HCT116 (cell line): ENCODE results near the gene CDH23. TPM values are rescaled to one million over a fixed set of nuclear protein-coding genes. Genes with fewer than 3 reads are reported as not detected.

Experiments used
- ATAC-seq: fragments of 200-7000 bp; cut with Tn5 transposase; 2 replicates; pipeline ENCODE4 v1.9.1; 2020; ENCODE audit warnings: mild to moderate bottlenecking, moderate library complexity
- BruUV-seq: library from RNA; stranded (reverse); fragments of 400-500 nt; replicated peaks from 2 replicates; lab custom pipeline; 2021; lab: Mats Ljungman, UMichigan
- CTCF ChIA-PET: fragments of 300-600 bp; sonication (Branson Sonifier 250); formaldehyde crosslinking; loops from one replicate; lab custom pipeline; 2021; ENCODE audit warnings: antibody characterized with exemption; lab: Charles Lee
- POLR2A ChIA-PET: fragments of 300-600, 350-600 bp; sonication (Branson Sonifier 250); formaldehyde crosslinking; loops from one replicate; lab custom pipeline; 2021; ENCODE audit warnings: antibody characterized with exemption; lab: Charles Lee
- RAD21 ChIA-PET, 2 experiments: fragments of 300-600 bp; sonication (Branson Sonifier 250); formaldehyde crosslinking; loops; one replicate each; lab custom pipeline; 2023; ENCODE audit warnings: low total read pairs in 2 of 2; ENCODE audit not compliant: uncharacterized antibody in 2 of 2, unreplicated experiment in 2 of 2, low non-redundant PET in 1 of 2; lab: Charles Lee
- DNase-seq: peaks from one replicate; pipeline ENCODE4 v3.0.0-alpha.2; 2010; ENCODE audit warnings: low read depth, low spot score
- H2AFZ ChIP-seq: fragments of 200-600 bp; shearing (Covaris generic), sonication (generic); 2 replicates; pipeline ENCODE4 v1.6.1; 2017; ENCODE audit warnings: low read depth, mixed run types, mixed read lengths, antibody characterized with exemption, low read length; ENCODE audit not compliant: poor library complexity, severe bottlenecking
- H3K27ac ChIP-seq: 2 replicates; pipeline ENCODE4 v1.5.1; 2012; ENCODE audit warnings: low read depth, low read length
- H3K27me3 ChIP-seq: fragments of 200-600 bp; sonication (generic); 2 replicates; pipeline ENCODE4 v1.6.1; 2016; ENCODE audit warnings: mixed run types, low read length, mixed read lengths; ENCODE audit not compliant: insufficient read depth
- H3K36me3 ChIP-seq, 2 experiments: fragments of 200-500 bp in 1 of 2; fragments of 200-600 bp in 1 of 2; sonication (Bioruptor generic) in 1 of 2; sonication (generic) in 1 of 2; 2 replicates each; pipeline versions ENCODE4 v1.5.1 to v1.6.1; 2014 to 2016; ENCODE audit warnings: low read length in 2 of 2, inconsistent platforms in 1 of 2, mixed read lengths in 1 of 2, mixed run types in 1 of 2; ENCODE audit not compliant: insufficient read depth in 2 of 2, control insufficient read depth in 1 of 2
- H3K4me1 ChIP-seq, 2 experiments: fragments of 200-600 bp in 1 of 2; sonication (generic) in 1 of 2; 2 replicates each; pipeline versions ENCODE4 v1.5.1 to v1.6.1; 2012 to 2017; ENCODE audit warnings: low read length in 2 of 2, inconsistent platforms in 1 of 2, mild to moderate bottlenecking in 1 of 2, mixed read lengths in 1 of 2, mixed run types in 1 of 2, moderate library complexity in 1 of 2; ENCODE audit not compliant: insufficient read depth in 2 of 2, control insufficient read depth in 1 of 2
- H3K4me2 ChIP-seq: fragments of 200-600 bp; sonication (generic); 2 replicates; pipeline ENCODE4 v1.6.1; 2017; ENCODE audit warnings: mixed run types, low read length, mixed read lengths
- H3K4me3 ChIP-seq, 2 experiments: fragments of 200-600 bp in 1 of 2; sonication (generic) in 1 of 2; replicated peaks in 1 of 2; 2 replicates each; pipeline ENCODE4 v1.5.1; 2011 to 2016; ENCODE audit warnings: low read length in 2 of 2, control low read depth in 1 of 2, low read depth in 1 of 2, mild to moderate bottlenecking in 1 of 2, mixed read lengths in 1 of 2, mixed run types in 1 of 2
- H3K79me2 ChIP-seq: fragments of 200-600 bp; sonication (generic); 2 replicates; pipeline ENCODE4 v1.6.1; 2017; ENCODE audit warnings: mild to moderate bottlenecking, mixed run types, low read length, moderate library complexity, mixed read lengths; ENCODE audit not compliant: insufficient read depth
- H3K9ac ChIP-seq: fragments of 200-600 bp; sonication (generic); 2 replicates; pipeline ENCODE4 v1.6.1; 2016; ENCODE audit warnings: low read length, mixed read lengths
- H3K9me2 ChIP-seq: fragments of 200-600 bp; sonication (generic), shearing (Covaris generic); 2 replicates; pipeline ENCODE4 v1.6.1; 2017; ENCODE audit warnings: mixed run types, mild to moderate bottlenecking, moderate library complexity; ENCODE audit not compliant: insufficient read depth
- H3K9me3 ChIP-seq, 2 experiments: fragments of 200-500 bp in 1 of 2; fragments of 200-600 bp in 1 of 2; sonication (Bioruptor generic) in 1 of 2; sonication (generic) in 1 of 2; 2 replicates each; pipeline ENCODE4 v1.6.1; 2014 to 2017; ENCODE audit warnings: low read length in 2 of 2, mixed read lengths in 2 of 2, inconsistent platforms in 1 of 2, low read depth in 1 of 2, mild to moderate bottlenecking in 1 of 2, mixed run types in 1 of 2, moderate library complexity in 1 of 2; ENCODE audit not compliant: control insufficient read depth in 1 of 2, insufficient read depth in 1 of 2
- H4K20me1 ChIP-seq: fragments of 200-600 bp; sonication (generic), shearing (Covaris generic); 2 replicates; pipeline ENCODE4 v1.6.1; 2017; ENCODE audit warnings: mixed run types, mild to moderate bottlenecking, moderate library complexity; ENCODE audit not compliant: insufficient read depth
- ATF3 ChIP-seq: IDR thresholded peaks from 2 replicates; pipeline ENCODE4 v1.6.1; 2012
- CEBPB ChIP-seq: IDR thresholded peaks from 2 replicates; pipeline ENCODE4 v1.6.1; 2012; ENCODE audit warnings: low read depth
- FOSL1 ChIP-seq: IDR thresholded peaks from 2 replicates; pipeline ENCODE4 v1.6.1; 2012; ENCODE audit warnings: low read depth
- JUND ChIP-seq: IDR thresholded peaks from 2 replicates; pipeline ENCODE4 v1.6.1; 2012
- MAX ChIP-seq: IDR thresholded peaks from 2 replicates; pipeline ENCODE4 v1.6.1; 2012
- POLR2A ChIP-seq: IDR thresholded peaks from 2 replicates; pipeline ENCODE4 v1.7.0; 2011; ENCODE audit warnings: borderline replicate concordance; ENCODE audit not compliant: insufficient read depth, insufficient read length; ENCODE audit errors: extremely low read depth
- POLR2AphosphoS5 ChIP-seq: IDR thresholded peaks from 2 replicates; pipeline ENCODE4 v1.6.1; 2011; ENCODE audit warnings: mild to moderate bottlenecking, low read depth, low read length, moderate library complexity
- RAD21 ChIP-seq: IDR thresholded peaks from 2 replicates; pipeline ENCODE4 v1.6.1; 2012; ENCODE audit warnings: low read depth, mild to moderate bottlenecking
- SIN3A ChIP-seq: IDR thresholded peaks from 2 replicates; pipeline ENCODE4 v1.6.1; 2012; ENCODE audit warnings: low read depth
- SP1 ChIP-seq: IDR thresholded peaks from 2 replicates; pipeline ENCODE4 v1.6.1; 2012; ENCODE audit warnings: low read depth
- SRF ChIP-seq: IDR thresholded peaks from 2 replicates; pipeline ENCODE4 v1.6.1; 2012; ENCODE audit warnings: low read depth
- TCF7L2 ChIP-seq: IDR thresholded peaks from 2 replicates; pipeline ENCODE4 v1.7.0; 2011; ENCODE audit warnings: borderline replicate concordance, inconsistent platforms; ENCODE audit not compliant: insufficient read depth, insufficient read length; ENCODE audit errors: extremely low read depth
- ZFX ChIP-seq: fragments of 450-650 bp; IDR thresholded peaks from 2 replicates; pipeline ENCODE4 v1.6.1; 2017
- intact Hi-C: fragments of 100-400 bp; cut with micrococcal nuclease; formaldehyde crosslinking; loops from 2 replicates; pipeline ENCODE4 v1.10.0; 2022
- total RNA-seq: library from RNA; stranded (reverse); gene quantifications from one replicate; pipeline ENCODE4 v1.2.1, GENCODE V29; 2021; ENCODE audit not compliant: unreplicated experiment

Gene CDH23
- total RNA-seq, 1 experiment from 2014 or later, result not detected

DNA sequence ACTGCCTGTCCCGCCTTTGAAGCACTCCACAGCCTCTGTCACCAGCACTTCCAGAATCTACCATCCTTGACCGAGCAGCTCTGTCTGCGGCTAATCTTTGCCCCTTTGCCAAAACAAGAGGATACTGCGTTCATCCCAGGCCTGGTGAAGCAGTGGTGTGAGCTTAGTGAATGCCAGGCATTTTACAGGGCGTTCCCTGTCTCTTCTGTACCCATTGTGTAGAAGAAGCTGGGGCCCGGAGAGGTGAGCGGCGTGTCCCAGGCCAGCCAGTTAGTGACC is 261.7 kb downstream of the CDH23 start (continued):
- no peak for TF ChIP-seq RAD21
- no peak for TF ChIP-seq MAX
- TF ChIP-seq POLR2A, result no peak
- TF ChIP-seq JUND, result no peak
- TF ChIP-seq ZFX, result no peak
- no peak for TF ChIP-seq POLR2AphosphoS5
- TF ChIP-seq FOSL1, result no peak

DNA sequence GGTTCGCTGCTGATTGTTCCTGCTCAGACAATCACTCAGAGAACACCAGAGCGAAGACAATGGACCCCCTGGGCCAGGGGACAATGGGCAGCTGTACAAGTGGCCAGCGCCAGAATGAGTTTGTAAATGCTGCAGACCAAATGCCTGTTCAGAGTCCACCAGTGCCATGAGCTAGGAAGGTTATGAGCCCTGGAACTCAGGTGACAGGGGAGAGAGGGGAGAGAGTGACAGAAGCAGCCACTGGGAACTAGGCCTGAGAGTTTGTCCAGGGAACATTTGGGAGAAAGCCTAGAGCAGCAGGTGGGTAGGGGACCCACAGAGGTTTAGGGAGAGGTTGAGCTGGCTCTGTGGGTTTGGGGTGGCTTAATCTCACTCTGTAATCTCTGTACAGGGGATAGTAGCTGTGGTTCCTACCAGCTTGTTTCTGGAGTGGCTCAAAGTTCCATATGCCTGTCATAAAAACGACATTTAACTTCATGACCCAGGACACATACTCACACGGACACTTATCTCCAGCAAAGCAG is 262.5 kb downstream of the CDH23 start:
- H3K27me3 ChIP-seq, result no peaks in the 10 kb centered on the region
- TF ChIP-seq SP1 (no peak), SRF (no peak), SIN3A (no peak)
- TF ChIP-seq, all 23 proteins: peak for 0
- peaks cover 0 to 7% of the 10 kb centered on the region in 2 experiments; a peak in 2 of 4 replicates for H3K4me1 ChIP-seq
- no peak overlapping the region for H3K4me2 ChIP-seq
- CTCF ChIA-PET, result no interaction called here
- no peaks in the 10 kb centered on the region for H3K9me3 ChIP-seq
- DNase-seq, result no peak
- POLR2A ChIA-PET, result no interaction called here
- H3K9ac ChIP-seq, result no peak overlapping the region
- H3K79me2 ChIP-seq, result no peaks in the 10 kb centered on the region
- no peak overlapping the region for H3K27ac ChIP-seq
- ATAC-seq, result no peak
- intact Hi-C loops, result no loop called here
- no peak overlapping the region for H3K4me3 ChIP-seq
- H3K9me2 ChIP-seq, result no peaks in the 10 kb centered on the region
- no peak overlapping the region for H2AFZ ChIP-seq
- H4K20me1 ChIP-seq, result no peaks in the 10 kb centered on the region
- H3K36me3 ChIP-seq, result no peaks in the 10 kb centered on the region
- BruUV-seq, result no TSS peak
- RAD21 ChIA-PET, result no interaction called here

DNA sequence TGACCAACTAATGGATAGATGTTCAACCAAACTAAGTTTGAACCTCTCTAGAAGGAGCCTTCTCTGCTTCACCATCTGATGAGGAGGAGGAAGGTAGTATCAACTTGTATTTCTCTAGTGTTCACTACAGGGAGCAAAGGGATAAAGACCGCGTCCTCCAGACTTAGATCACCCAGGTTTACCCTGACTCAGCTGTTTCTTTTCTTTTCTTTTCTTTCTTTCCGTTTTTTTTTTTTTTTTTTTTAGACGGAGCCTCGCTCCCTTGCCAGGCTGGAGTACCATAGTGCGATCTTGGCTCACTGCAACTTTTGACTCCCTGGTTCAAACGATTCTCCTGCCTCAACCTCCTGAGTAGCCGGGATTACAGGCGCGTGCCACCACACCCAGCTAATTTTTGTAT is 263.0 kb downstream of the CDH23 start:
- intact Hi-C loops, result no loop called here
- Histone ChIP-seq H3K79me2 (no peaks in the 10 kb centered on the region), H3K27ac (no peak overlapping the region), H3K9me3 (no peaks in the 10 kb centered on the region), H3K27me3 (no peaks in the 10 kb centered on the region), H4K20me1 (no peaks in the 10 kb centered on the region), H3K36me3 (no peaks in the 10 kb centered on the region), H3K4me3 (no peak overlapping the region), H3K4me1 (peaks cover 0 to 7% of the 10 kb centered on the region in 2 experiments; a peak in 2 of 4 replicates), H3K4me2 (no peak overlapping the region), H3K9ac (no peak overlapping the region), H3K9me2 (no peaks in the 10 kb centered on the region), H2AFZ (no peak overlapping the region)
- DNase-seq (no peak), ATAC-seq (no peak)
- RAD21 ChIA-PET, result no interaction called here
- POLR2A ChIA-PET, result no interaction called here
- TF ChIP-seq SIN3A, result no peak
- no peak for TF ChIP-seq SP1
- no peak for TF ChIP-seq MAX
- no peak for TF ChIP-seq RAD21
- no peak for TF ChIP-seq ATF3
- TF ChIP-seq POLR2A, result no peak
- TF ChIP-seq TCF7L2, result no peak
- TF ChIP-seq POLR2AphosphoS5, result no peak
- no peak for TF ChIP-seq CEBPB
- TF ChIP-seq ZFX, result no peak
- BruUV-seq, result no TSS peak
- CTCF ChIA-PET, result no interaction called here
